ENCODE measurements around the gene BLZF1. TPM values are rescaled to one million over a fixed set of nuclear protein-coding genes. Genes with fewer than 3 reads are reported as not detected.
"Not testable (repeated sequence)": the region's sequence is repeated elsewhere in the genome, so short reads cannot be mapped to it uniquely, and the experiment has no call there.

The BLZF1 gene
- total RNA-seq (55.5 TPM), polyA plus RNA-seq (16.7 TPM)

GRCh38 chr1:169367686-169368405 is at the start of gene BLZF1, which contains the start of gene NME7:
Gene BLZF1, plus strand, starts transcription at chr1:169368195. Its CDS starts 1,328 bp downstream, at chr1:169369523.
Gene NME7, minus strand, starts transcription at chr1:169367797. Its CDS starts 87 bp downstream, at chr1:169367710.
- under 1% methylated on average over 37 of the region's 37 CpGs for WGBS
- Histone ChIP-seq H3K36me3 (ENCODE audit: insufficient read depth) (peaks cover 2% of the 10 kb centered on the region), H3K27ac (ENCODE audit: low read depth) (peak within 1 kb of the TSS; percentile 53), H3K4me1 (ENCODE audit: insufficient read depth) (no peaks in the 10 kb centered on the region), H3K4me3 (ENCODE audit: low read depth, low read length) (peak within 1 kb of the TSS; percentile 68)
- peak; percentile 96 for DNase-seq (ENCODE audit: extremely low spot score)

GRCh38 chr1:169318536-169319244 is 49.3 kb upstream of the BLZF1 start:
- no peaks in the 10 kb centered on the region for H3K4me1 ChIP-seq (ENCODE audit: insufficient read depth)
- no peak for DNase-seq (ENCODE audit: extremely low spot score)
- H3K4me3 ChIP-seq (ENCODE audit: low read depth, low read length), result no peak overlapping the region
- peaks cover 4% of the 10 kb centered on the region for H3K36me3 ChIP-seq (ENCODE audit: insufficient read depth)
- no peak overlapping the region for H3K27ac ChIP-seq (ENCODE audit: low read depth)
- WGBS, result 92% methylated on average over 3 of the region's 3 CpGs

GRCh38 chr1:169321539-169321938 is 46.5 kb upstream of the BLZF1 start:
- no peak overlapping the region for H3K27ac ChIP-seq (ENCODE audit: low read depth)
- H3K36me3 ChIP-seq (ENCODE audit: insufficient read depth), result peaks cover 4% of the 10 kb centered on the region
- no peak overlapping the region for H3K4me3 ChIP-seq (ENCODE audit: low read depth, low read length)
- 84% methylated on average over 1 of the region's 1 CpG for WGBS
- DNase-seq (ENCODE audit: extremely low spot score), result no peak
- no peaks in the 10 kb centered on the region for H3K4me1 ChIP-seq (ENCODE audit: insufficient read depth)

DNA sequence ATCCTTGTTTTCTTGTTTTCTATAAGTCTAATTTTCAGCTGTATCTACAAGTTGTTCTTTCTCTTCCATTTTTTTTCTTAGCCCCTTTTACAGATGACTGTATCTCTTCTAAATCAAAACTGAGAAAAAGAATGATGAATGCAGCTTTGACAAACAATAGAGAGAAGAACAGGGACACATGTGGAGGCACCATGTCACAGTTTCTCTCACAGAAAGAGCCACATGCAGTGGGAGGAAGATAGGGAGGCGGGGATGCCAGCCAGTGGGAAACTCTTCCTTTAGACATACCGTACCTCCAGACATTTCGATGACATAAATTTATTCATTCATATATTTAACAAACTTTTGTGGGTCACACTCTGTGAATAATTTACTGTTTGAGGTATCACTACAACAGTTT is 45.9 kb upstream of the BLZF1 start:
- WGBS, result 99% methylated on average over 3 of the region's 3 CpGs
- Histone ChIP-seq H3K27ac (ENCODE audit: low read depth) (no peak overlapping the region), H3K36me3 (ENCODE audit: insufficient read depth) (peaks cover 4% of the 10 kb centered on the region), H3K4me3 (ENCODE audit: low read depth, low read length) (no peak overlapping the region), H3K4me1 (ENCODE audit: insufficient read depth) (no peaks in the 10 kb centered on the region)
- DNase-seq (ENCODE audit: extremely low spot score), result no peak

- WGBS, result 94% methylated on average over 1 of the region's 1 CpG
- Histone ChIP-seq H3K4me1 (ENCODE audit: insufficient read depth) (no peaks in the 10 kb centered on the region), H3K4me3 (ENCODE audit: low read depth, low read length) (no peak overlapping the region), H3K27ac (ENCODE audit: low read depth) (no peak overlapping the region), H3K36me3 (ENCODE audit: insufficient read depth) (peaks cover 2% of the 10 kb centered on the region)
- DNase-seq (ENCODE audit: extremely low spot score), result no peak
Measured at GRCh38 chr1:169325117-169325516, 42.9 kb upstream of the BLZF1 start.

DNA sequence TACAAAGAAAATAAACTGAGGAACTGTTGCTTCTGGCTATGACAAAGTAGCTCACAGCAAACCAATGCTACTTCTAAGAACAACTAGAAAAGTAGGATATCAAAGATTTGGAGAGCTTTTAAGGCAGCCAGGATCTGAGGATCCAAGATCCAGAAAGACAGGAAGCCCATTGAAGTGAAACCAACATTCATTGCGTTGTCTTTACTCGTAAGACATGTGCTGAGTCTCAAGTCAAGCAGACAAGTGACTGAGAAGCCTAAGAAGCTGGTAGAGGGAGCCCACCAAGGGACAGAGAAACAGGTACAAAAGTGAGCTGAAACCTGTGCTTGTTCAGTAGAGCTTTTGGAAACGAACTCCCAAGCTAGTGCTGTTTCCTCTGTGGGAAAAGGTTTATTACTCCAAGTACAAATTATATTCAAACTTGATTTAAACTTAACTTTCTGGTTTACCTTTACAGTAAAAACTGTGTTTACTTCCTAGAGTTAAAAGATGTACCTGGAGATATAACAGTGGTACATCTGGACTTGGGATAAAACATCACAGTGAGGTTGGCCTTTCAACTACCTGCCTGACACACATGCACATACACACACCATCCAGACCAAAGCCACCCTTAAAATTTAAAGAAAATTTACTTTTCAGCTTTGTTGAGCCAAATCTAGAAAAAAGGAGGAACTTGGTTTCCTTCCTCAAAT is 41.6 kb upstream of the BLZF1 start:
- DNase-seq (ENCODE audit: extremely low spot score), result no peak
- H3K4me1 ChIP-seq (ENCODE audit: insufficient read depth), result no peaks in the 10 kb centered on the region
- no peak overlapping the region for H3K4me3 ChIP-seq (ENCODE audit: low read depth, low read length)
- no peaks in the 10 kb centered on the region for H3K36me3 ChIP-seq (ENCODE audit: insufficient read depth)
- no peak overlapping the region for H3K27ac ChIP-seq (ENCODE audit: low read depth)
- 86% methylated on average over 3 of the region's 3 CpGs for WGBS

DNA sequence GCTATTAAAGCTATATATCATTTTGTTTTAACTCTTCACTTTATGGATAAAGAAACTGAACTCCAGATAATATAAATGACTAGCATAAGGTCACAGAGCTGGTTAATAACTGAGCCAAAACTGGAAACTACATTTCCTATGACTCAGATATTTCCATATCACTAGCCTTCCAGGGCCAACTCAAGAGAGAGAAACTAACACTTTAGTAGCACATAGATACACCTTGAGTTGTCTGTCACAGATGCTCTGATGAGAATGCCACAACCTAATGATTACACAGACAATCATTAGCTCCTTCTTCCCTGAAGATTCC is 41.1 kb upstream of the BLZF1 start:
- Histone ChIP-seq H3K4me3 (ENCODE audit: low read depth, low read length) (no peak overlapping the region), H3K27ac (ENCODE audit: low read depth) (no peak overlapping the region), H3K4me1 (ENCODE audit: insufficient read depth) (no peaks in the 10 kb centered on the region), H3K36me3 (ENCODE audit: insufficient read depth) (no peaks in the 10 kb centered on the region)
- no peak for DNase-seq (ENCODE audit: extremely low spot score)

- Histone ChIP-seq H3K36me3 (ENCODE audit: insufficient read depth) (no peaks in the 10 kb centered on the region), H3K27ac (ENCODE audit: low read depth) (no peak overlapping the region), H3K4me1 (ENCODE audit: insufficient read depth) (no peaks in the 10 kb centered on the region), H3K4me3 (ENCODE audit: low read depth, low read length) (no peak overlapping the region)
- DNase-seq (ENCODE audit: extremely low spot score), result no peak
- 92% methylated on average over 2 of the region's 2 CpGs for WGBS
Measured at GRCh38 chr1:169327875-169328274, 40.1 kb upstream of the BLZF1 start.

- H3K36me3 ChIP-seq (ENCODE audit: insufficient read depth), result no peaks in the 10 kb centered on the region
- 96% methylated on average over 1 of the region's 1 CpG for WGBS
- H3K4me1 ChIP-seq (ENCODE audit: insufficient read depth), result no peaks in the 10 kb centered on the region
- no peak overlapping the region for H3K27ac ChIP-seq (ENCODE audit: low read depth)
- no peak overlapping the region for H3K4me3 ChIP-seq (ENCODE audit: low read depth, low read length)
- no peak for DNase-seq (ENCODE audit: extremely low spot score)
Measured at GRCh38 chr1:169329383-169329782, 38.6 kb upstream of the BLZF1 start.

- Histone ChIP-seq H3K36me3 (ENCODE audit: insufficient read depth) (no peaks in the 10 kb centered on the region), H3K4me3 (ENCODE audit: low read depth, low read length) (no peak overlapping the region), H3K27ac (ENCODE audit: low read depth) (no peak overlapping the region), H3K4me1 (ENCODE audit: insufficient read depth) (no peaks in the 10 kb centered on the region)
- DNase-seq (ENCODE audit: extremely low spot score), result no peak
- 98% methylated on average over 2 of the region's 2 CpGs for whole genome bisulfite sequencing
Measured at GRCh38 chr1:169330927-169331326, 37.1 kb upstream of the BLZF1 start.

GRCh38 chr1:169334727-169335126 is 33.3 kb upstream of the BLZF1 start:
- not testable (repeated sequence) for H3K27ac ChIP-seq (ENCODE audit: low read depth); H3K4me3 ChIP-seq (ENCODE audit: low read depth, low read length); H3K4me1 ChIP-seq (ENCODE audit: insufficient read depth); H3K36me3 ChIP-seq (ENCODE audit: insufficient read depth); DNase-seq (ENCODE audit: extremely low spot score)
- WGBS, result 94% methylated on average over 3 of the region's 3 CpGs

DNA sequence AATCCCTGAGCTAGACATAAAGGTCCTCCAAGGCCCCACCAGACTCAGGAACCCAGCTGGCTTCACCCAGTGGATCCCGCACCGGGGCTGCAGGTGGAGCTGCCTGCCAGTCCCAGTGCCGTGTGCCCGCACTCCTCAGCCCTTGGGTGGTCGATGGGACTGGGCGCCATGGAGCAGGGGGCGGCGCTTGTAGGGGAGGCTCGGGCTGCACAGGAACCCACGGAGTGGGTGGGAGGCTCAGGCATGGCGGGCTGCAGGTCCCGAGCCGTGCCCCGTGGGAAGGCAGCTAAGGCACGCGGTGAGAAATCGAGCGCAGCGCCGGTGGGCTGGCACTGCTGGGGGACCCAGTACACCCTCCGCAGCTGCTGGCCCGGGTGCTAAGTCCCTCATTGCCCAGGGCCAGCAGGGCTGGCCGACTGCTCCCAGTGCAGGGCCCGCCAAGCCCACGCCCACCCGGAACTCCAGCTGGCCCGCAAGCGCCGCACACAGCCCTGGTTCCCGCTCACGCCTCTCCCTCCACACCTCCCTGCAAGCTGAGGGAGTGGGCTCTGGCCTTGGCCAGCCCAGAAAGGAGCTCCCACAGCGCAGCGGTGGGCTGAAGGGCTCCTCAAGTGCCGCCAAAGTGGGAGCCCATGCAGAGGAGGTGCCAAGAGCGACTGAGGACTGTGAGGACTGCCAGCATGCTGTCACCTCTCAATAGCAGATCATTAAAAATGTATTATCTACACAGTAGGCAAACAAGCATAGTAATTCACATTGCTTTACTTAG is 30.9 kb upstream of the BLZF1 start:
- not testable (repeated sequence) for H3K4me1 ChIP-seq (ENCODE audit: insufficient read depth); DNase-seq (ENCODE audit: extremely low spot score); H3K36me3 ChIP-seq (ENCODE audit: insufficient read depth); H3K27ac ChIP-seq (ENCODE audit: low read depth); H3K4me3 ChIP-seq (ENCODE audit: low read depth, low read length)
- 97% methylated on average over 35 of the region's 35 CpGs for WGBS

DNA sequence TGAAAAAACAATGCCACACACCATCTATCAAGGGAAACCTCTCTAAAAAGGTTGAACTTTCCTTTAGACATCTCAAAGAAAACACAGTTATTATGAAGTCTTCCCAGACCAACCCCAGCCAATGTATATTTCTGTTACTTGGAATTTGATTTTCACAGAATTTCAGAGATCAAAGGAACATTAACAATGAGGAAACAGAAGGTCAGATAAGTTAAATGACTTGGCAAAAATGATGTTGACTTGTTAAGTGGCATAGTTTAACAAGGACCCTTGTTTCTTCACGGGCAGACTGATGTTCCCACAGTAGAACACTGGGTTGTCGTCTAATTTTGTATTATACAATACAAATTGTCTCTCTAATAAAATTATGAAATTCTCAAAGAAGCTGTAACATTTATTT is 29.4 kb upstream of the BLZF1 start:
- Histone ChIP-seq H3K36me3 (ENCODE audit: insufficient read depth) (no peaks in the 10 kb centered on the region), H3K4me3 (ENCODE audit: low read depth, low read length) (no peak overlapping the region), H3K4me1 (ENCODE audit: insufficient read depth) (no peaks in the 10 kb centered on the region), H3K27ac (ENCODE audit: low read depth) (no peak overlapping the region)
- DNase-seq (ENCODE audit: extremely low spot score), result no peak
- WGBS, result 83% methylated on average over 2 of the region's 2 CpGs
